Measurements from ENCODE around the gene ASCL1. TPM values are rescaled to one million over a fixed set of nuclear protein-coding genes. Genes with fewer than 3 reads are reported as not detected.
A peak's percentile ranks its signal among the peaks of the same experiment; 100 is the strongest.

ASCL1 gene
- polyA plus RNA-seq, 2 of the 4 experiments (the other 2 are of a cell fraction), result 0.05 TPM; not detected in 1

GRCh38 chr12:102992720-102993119, 35.2 kb downstream of the ASCL1 start:
- DNase-seq (ENCODE audit: low read depth in 1 of 2, low spot score in 1 of 2) (no peak), FAIRE-seq (no peak), ATAC-seq (0 out of 6 replicates have a peak, but pooled peaks of 1 of the 2 experiments have one; percentile 54)
- WGBS (ENCODE audit: missing lambda C conversion rate), result 34% methylated on average over 4 of the region's 4 CpGs
- POLR2A ChIA-PET, result no interaction called here
- Histone ChIP-seq H3K4me1 (no peaks in the 10 kb centered on the region), H3K27ac (no peak overlapping the region), H3K4me2 (no peak overlapping the region), H3K4me3 (no peak overlapping the region), H3K9me3 (no peaks in the 10 kb centered on the region)
- no peak for TF ChIP-seq RAD21 (conservative IDR thresholded peaks at IDR 0.05 in 1 of 2, IDR thresholded peaks at IDR 0.05 in 1 of 2)
- TF ChIP-seq HOXB13 (CRISPR knock-in tag; IDR thresholded peaks at IDR 0.05; ENCODE audit: low read depth), result no peak
- no peak for TF ChIP-seq RARB (CRISPR knock-in tag; IDR thresholded peaks at IDR 0.05)
- no peak for TF ChIP-seq SMC3 (IDR thresholded peaks at IDR 0.05)
- TF ChIP-seq GATA3 (IDR thresholded peaks at IDR 0.05; ENCODE audit: borderline replicate concordance), result no peak
- CTCF ChIA-PET, result no interaction called here

- ATAC-seq (no peak), FAIRE-seq (no peak), DNase-seq (ENCODE audit: low read depth in 1 of 2, low spot score in 1 of 2) (no peak)
- TF ChIP-seq SMC3 (IDR thresholded peaks at IDR 0.05), result no peak
- TF ChIP-seq GATA3 (IDR thresholded peaks at IDR 0.05; ENCODE audit: borderline replicate concordance), result no peak
- TF ChIP-seq CHD4 (IDR thresholded peaks at IDR 0.05; ENCODE audit: borderline replicate concordance), result no peak
- no peak for TF ChIP-seq CBX8 (IDR thresholded peaks at IDR 0.05)
- TF ChIP-seq ZFP36 (IDR thresholded peaks at IDR 0.05; ENCODE audit: borderline replicate concordance, partially characterized antibody), result no peak
- no peak for TF ChIP-seq ESRRA (IDR thresholded peaks at IDR 0.05; ENCODE audit: borderline replicate concordance, low read length)
- TF ChIP-seq RCOR1 (IDR thresholded peaks at IDR 0.05; ENCODE audit: low read depth, low read length), result no peak
- TF ChIP-seq KDM1A (IDR thresholded peaks at IDR 0.05; ENCODE audit: low read depth), result no peak
- TF ChIP-seq TFCP2L1 (CRISPR knock-in tag; IDR thresholded peaks at IDR 0.05), result no peak
- TF ChIP-seq MYC (IDR thresholded peaks at IDR 0.05; ENCODE audit: borderline replicate concordance, low read length), result no peak
- TF ChIP-seq ELK1 (IDR thresholded peaks at IDR 0.05; ENCODE audit: low read depth, low read length), result no peak
- no peak for TF ChIP-seq HOXA7 (CRISPR knock-in tag; IDR thresholded peaks at IDR 0.05)
- no peak for TF ChIP-seq PHF8 (IDR thresholded peaks at IDR 0.05; ENCODE audit: borderline replicate concordance, low read depth)
- TF ChIP-seq ATOH8 (CRISPR knock-in tag; IDR thresholded peaks at IDR 0.05; ENCODE audit: low read depth), result no peak
- no peak for TF ChIP-seq RAD21 (conservative IDR thresholded peaks at IDR 0.05 in 1 of 2, IDR thresholded peaks at IDR 0.05 in 1 of 2)
- Histone ChIP-seq H3K4me3 (no peak overlapping the region), H3K27ac (no peak overlapping the region), H3K4me1 (no peaks in the 10 kb centered on the region), H3K9me3 (0 out of 3 replicates have a peak, but pooled peaks cover 2% of the 10 kb centered on the region), H3K4me2 (no peak overlapping the region)
- ChIA-PET CTCF (interaction anchor here (1.4 kb wide), 1 partner anchor 10 kb away, joined by 3 read pairs; no protein-coding TSS in a partner anchor), POLR2A (no interaction called here)
- WGBS (ENCODE audit: missing lambda C conversion rate), result 0% methylated on average over 1 of the region's 1 CpG
These were observed 36.1 kb downstream of the ASCL1 start for GRCh38 chr12:102993537-102993936.

GRCh38 chr12:102995372-102995771, 37.9 kb downstream of the ASCL1 start:
- TF ChIP-seq MAFK (IDR thresholded peaks at IDR 0.05; ENCODE audit: partially characterized antibody) (peak; percentile 87), HOXA7 (CRISPR knock-in tag; IDR thresholded peaks at IDR 0.05) (no peak), CTCF (IDR thresholded peaks at IDR 0.05) (no peak), ESRRA (IDR thresholded peaks at IDR 0.05; ENCODE audit: borderline replicate concordance, low read length) (no peak), JUNB (IDR thresholded peaks at IDR 0.05) (no peak)
- Histone ChIP-seq H3K9me3 (0 out of 3 replicates have a peak, but pooled peaks cover 2% of the 10 kb centered on the region), H3K4me2 (no peak overlapping the region), H3K4me1 (no peaks in the 10 kb centered on the region), H3K27ac (no peak overlapping the region), H3K4me3 (no peak overlapping the region)
- no peak for FAIRE-seq
- ChIA-PET POLR2A (no interaction called here), CTCF (no interaction called here)
- DNase-seq (ENCODE audit: low read depth in 1 of 2, low spot score in 1 of 2), result no peak
- WGBS (ENCODE audit: missing lambda C conversion rate), result 0% methylated on average over 1 of the region's 1 CpG
- ATAC-seq, result no peak

Other genes starting within 250 kb of the ASCL1 start
- not detected in 2 replicates for gene PAH, start 40.4 kb upstream of the ASCL1 start, polyA plus RNA-seq (2011; rRNA removed)
- not detected in 3 replicates for gene PAH, start 40.4 kb upstream of the ASCL1 start, polyA plus RNA-seq (2017; fragmentation: RNase III; extraction: RNeasy Plus Mini Kit Qiagen cat#74134 plus additional on column Dnase treatment)